NCI-H1048 (cell line): ENCODE measurements around the gene FARP1.

Source experiments
- DNase-seq: peaks from one replicate; lab custom pipeline; 2025; lab: John Stamatoyannopoulos, UW

FARP1 gene

DNA sequence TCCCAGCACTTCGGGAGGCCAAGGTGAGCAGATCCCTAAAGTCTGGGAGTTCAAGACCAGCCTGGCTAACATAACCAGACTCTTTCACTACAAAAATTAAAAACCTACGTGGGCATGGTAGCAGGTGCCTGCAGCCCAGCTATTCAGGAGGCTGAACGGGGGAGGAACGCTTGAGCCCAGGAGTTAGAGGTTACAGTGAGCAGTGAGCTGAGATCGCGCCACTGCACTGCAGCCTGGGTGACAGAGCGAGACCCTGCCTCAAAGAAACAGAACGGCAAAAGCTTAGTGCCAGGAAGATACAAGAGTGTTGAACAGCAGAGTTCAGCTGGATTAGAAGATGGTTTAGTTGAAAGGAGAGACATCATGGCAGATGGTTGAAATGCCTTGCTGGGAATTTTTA lies 58.3 kb downstream of the FARP1 start:
- no peak for DNase-seq

- DNase-seq, result no peak
Measured at GRCh38 chr13:98201984-98202383, 59.1 kb downstream of the FARP1 start.

GRCh38 chr13:98203646-98204326 lies 60.9 kb downstream of the FARP1 start:
- DNase-seq, result no peak

DNA sequence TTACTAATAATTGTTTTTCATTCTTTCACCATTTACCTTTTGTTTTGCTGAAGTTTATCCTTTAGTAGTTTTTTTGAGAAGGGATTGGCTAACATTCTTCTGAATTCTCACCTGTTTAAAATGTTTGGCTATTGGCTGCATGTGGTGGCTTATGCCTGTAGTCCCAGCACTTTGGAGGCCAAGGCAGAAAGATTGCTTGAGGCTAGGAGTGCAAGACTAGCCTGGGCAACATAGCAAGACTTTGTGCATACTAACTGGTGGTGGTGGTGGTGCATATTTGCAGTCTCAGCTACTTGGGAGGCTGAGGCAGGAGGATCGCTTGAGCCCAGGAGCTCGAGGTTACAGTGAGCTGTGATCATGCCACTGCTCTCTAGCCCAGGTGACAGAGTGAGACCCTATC lies 61.7 kb downstream of the FARP1 start:
- DNase-seq, result no peak

GRCh38 chr13:98206946-98207345 lies 64.1 kb downstream of the FARP1 start:
- no peak for DNase-seq

DNA sequence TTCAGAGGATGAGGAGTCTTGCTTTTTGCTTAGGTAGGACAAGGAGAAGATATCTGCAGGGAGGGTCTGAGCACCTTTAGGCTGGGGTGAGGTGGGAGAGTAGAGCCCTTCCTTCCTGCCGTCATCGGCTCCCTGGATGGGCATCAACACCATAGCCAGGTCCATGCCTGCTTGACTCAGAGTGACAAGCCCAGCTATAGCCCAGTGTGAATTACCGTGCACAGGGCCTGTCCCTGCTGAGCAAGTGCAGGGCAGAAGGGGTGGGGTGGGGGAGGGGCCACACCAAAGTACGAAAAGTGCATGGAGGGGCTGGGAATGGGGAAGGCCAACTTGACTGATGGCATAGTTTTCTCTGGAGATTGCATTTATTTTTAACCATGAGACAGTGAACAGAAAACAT lies 64.5 kb downstream of the FARP1 start:
- no peak for DNase-seq

DNA sequence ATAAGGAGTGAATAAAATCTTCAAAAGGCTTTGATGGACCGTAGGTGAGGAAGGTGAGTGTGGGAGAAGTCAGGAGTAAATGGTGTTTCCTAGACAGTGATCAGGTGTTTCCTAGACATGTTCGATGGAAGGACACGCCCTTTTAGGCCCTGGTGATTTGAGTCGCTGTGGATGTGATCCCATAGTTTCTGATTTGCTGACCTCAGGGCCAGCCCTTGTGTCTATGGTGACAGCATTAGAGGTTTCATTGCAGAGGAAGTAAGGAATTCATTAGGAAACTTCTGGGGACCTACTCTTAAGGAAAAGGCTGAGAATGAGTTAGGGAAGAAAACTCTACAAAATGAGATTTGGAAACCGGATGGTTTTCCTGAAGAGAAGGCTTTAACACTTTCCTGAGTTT lies 65.7 kb downstream of the FARP1 start:
- DNase-seq, result no peak

DNA sequence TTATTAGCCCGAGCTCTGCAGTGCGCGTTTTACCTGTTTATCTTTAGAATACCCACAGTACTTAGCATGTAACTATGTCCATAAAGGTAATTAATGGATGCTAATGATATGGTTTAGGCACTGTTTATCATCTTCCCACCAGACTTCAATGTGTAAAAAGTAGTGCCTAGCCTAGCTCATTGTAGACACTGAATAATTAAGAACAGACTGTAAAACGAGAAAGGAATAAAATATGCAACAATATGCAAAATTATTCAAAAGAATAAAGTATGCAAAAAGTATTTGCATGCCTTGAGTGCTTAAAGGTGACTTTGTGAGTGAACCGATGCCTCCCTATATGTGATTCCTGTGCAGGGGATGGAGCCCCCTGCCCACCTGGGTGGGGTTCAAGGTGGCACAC lies 69.9 kb downstream of the FARP1 start:
- no peak for DNase-seq

DNA sequence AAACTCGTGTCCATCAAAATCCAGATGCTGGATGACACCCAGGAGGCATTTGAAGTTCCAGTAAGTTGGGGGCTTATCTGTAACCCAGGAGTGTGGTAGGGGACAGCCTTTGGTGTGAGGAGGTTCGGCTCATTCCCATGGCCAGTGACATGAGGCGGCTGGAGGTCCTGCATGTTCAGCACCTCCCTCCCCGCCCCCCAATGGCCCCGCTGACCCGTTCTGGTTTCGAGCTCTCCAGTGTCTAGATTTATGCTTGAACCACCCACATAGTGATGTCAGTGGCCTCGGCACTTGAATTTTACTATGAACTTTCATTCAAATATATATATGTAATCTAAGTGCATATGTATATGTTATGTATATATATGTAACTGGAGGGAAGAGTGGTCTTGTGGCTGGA lies 70.5 kb downstream of the FARP1 start:
- DNase-seq, result no peak

DNA sequence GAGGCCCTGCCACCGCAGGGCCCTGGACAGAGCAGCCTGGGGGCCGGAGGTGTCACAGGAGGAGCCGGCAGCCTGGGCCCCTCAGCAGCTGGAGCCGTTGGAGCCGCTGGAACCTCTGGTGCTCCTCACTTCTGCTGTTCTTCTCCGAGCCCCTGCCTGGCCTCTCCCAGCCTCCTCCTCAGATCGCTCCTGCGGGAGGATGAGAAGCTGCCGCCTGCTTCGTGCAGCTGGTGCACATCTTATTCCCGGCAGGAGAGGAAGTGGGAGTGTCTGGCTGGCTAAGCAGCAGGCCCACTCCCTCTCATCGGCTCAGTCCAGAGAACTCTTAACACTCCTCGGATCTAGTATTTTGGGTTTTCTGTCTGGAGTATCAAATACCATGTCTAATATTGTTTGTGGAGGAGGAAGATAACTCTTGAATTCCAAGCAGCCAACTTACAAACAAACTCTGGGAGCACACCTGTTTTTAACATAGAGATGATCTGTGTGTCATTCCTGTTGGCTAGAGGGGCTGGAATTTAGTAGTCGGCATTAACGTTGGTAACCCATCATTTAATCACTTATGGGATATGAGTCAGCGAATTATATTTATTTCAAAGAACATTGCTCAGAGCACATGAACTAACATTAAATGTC lies 71.2 kb downstream of the FARP1 start:
- no peak for DNase-seq

- no peak for DNase-seq
Measured at GRCh38 chr13:98214707-98215106, 71.8 kb downstream of the FARP1 start.

DNA sequence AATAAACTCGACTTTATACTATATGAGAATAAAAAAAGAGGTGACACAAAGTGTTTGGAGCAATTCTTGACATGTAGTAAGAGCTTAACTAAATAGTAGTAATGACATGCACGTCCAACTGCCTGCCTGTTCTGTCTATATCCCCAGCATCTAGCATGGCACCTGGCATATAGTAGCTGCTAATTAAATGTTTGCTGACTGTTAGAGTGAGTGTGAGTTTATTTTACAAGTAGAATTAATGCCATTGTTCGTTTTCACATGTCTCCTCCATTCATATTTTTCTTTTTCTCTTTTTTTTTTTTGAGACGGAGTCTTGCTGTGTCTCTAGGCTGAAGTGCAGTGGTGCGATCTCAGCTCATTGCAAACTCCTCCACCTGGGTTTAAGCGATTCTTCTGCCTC lies 72.6 kb downstream of the FARP1 start:
- DNase-seq, result no peak

DNA sequence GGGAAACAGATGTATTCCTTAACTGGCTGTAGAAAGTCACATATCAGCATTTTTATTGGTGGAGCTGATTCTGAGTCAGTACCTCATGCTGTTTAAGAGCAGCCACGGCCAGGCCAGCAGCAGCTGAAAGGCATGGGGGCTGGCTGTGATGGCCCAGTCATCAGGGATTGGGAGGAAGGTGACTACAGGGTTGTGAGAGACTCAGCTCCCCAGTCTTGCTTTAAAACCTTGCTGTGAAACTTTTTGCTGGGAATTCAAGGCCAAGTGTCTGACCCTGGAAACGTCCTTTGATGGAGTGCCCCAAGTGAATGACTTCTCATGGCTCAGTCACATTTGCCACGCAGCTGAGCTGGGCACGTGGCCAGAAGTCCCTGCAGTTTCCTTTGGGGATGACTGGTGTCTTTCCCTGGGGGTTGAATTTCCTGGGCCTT lies 73.3 kb downstream of the FARP1 start:
- DNase-seq, result peak; percentile 75

DNA sequence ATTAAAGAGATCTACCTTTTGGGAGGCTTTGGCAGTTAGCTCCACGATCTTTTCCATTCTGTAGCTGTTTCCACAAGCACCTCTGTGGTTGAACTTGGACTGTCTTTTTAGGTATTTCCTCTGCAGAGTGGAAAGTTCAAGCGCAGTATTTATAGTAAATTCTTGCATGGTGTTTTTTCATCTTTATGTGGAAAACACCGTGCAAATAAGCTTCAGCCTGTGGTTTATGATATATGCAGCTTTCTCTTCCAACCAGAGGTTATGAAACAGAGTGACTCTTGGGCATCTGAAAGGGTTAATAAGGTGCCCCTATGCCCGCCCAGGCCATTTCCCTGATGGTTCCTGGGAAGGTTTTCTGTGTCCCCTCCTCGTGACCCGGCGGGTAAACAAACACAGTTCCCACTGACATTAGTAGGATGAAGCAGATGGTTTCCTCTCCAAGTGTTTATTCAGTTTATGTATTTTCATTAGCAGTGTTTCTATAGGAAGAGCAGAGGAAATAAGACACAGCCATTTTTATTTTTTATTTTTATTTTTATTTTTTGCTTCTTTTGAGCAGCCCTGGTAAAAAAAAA lies 73.9 kb downstream of the FARP1 start:
- DNase-seq, result no peak

DNA sequence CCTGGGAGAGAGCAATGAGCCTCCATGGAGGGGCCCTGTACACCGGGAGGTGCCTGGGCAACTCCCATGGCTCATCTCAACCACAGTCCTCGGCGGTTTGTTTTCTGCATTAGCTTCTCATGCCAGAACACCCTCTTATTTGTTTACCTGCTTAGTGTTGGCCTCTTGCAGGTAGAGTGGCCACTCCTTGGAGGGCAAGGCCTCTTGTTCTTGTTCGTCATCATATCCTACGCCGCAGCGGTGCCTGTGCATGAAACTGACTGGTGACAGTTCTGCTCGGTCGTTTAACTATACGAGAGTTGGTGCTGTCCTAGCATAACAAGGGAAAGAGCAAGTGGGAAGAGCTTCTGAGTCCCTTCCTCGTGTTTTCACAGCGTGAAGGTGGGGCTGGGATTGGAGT lies 74.7 kb downstream of the FARP1 start:
- no peak for DNase-seq

GRCh38 chr13:98219685-98220084 lies 76.8 kb downstream of the FARP1 start:
- no peak for DNase-seq

DNA sequence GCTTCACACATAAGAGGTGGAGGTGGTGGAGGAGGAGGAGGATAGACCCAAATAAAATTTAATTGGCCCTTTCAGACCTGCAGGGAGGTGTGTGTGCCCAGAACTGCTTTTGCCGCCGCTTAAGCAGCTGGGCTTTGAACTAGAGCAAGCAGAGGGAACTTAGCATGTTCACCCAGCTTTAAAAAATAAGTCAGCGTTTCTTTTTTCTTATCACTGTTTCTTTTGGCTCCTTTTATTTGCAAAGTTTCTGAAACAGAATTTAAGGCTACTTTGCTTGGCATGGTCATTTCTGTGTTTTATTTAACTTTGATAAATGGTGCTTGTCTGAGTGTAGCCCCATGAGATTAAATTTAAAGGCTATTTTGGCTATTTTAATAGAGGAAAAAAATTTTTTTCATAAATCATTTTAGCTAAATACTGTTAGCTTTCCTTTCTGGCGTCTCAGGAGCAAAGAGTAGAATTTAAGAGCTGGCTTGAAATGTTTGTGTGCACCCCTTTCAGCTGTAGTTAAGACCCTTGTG lies 77.4 kb downstream of the FARP1 start:
- no peak for DNase-seq

GRCh38 chr13:98221234-98221633 lies 78.3 kb downstream of the FARP1 start:
- no peak for DNase-seq

- no peak for DNase-seq
Measured at GRCh38 chr13:98222081-98222554, 79.2 kb downstream of the FARP1 start.

DNA sequence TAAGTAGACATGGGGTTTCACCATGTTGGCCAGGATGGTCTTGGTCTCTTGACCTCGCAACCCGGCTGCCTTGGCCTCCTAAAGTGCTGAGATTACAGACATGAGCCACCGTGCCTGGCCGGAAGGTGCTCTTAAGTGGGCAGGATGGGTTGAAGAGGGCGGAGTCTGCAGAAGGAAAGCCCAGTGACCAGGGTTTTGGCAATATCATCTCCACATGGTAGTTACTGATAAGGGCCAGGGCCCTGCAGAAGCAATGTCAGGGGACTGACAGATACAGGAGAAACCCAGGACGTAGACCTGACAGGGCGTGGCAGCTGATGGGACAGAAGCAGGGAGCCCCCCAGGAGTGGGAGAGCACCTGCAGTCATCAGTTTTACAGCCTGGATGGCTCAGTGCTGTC lies 79.9 kb downstream of the FARP1 start:
- DNase-seq, result no peak

GRCh38 chr13:98223741-98224140 lies 80.8 kb downstream of the FARP1 start:
- DNase-seq, result no peak

- DNase-seq, result no peak
Measured at GRCh38 chr13:98224557-98224956, 81.7 kb downstream of the FARP1 start.
